ENCODE measurements around the gene TRIM10. TPM values are rescaled to one million over a fixed set of nuclear protein-coding genes. Genes with fewer than 3 reads are reported as not detected.

The TRIM10 gene
- total and polyA plus RNA-seq, 2 experiments from 2014 or later, result 0.31 TPM; not detected in 1

DNA sequence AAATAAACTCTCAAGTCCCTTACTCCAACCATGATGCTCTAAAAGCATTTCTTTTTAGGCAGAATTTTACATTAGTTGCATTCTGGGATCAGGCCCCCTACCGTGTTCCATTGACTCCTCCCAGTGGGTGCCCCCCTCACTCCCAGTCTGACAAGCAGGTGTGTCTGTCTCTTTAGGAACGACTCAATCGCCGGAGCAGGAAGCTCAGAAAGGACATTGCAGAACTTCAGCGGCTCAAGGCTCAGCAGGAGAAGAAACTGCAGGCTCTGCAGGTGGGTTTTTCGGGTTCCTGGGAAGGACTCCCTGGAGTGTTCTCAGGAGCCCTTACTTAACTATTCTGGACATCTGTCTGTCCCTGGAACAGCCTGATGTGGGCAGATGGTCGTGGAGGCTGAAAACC, 15.2 kb downstream of the TRIM10 start (continued):
- no peak for TF ChIP-seq ZNF462 (CRISPR knock-in tag; IDR thresholded peaks at IDR 0.05)

- Histone ChIP-seq H3K9me2 (ENCODE audit: insufficient read depth) (no peaks in the 10 kb centered on the region), H3K4me2 (no peak overlapping the region), H3F3A (replicated peaks; ENCODE audit: low read depth) (no peaks in the 10 kb centered on the region), H3K27me3 (ENCODE audit: insufficient read depth) (no peaks in the 10 kb centered on the region), H2AFZ (0 out of 2 replicates have a peak overlapping the region, but pooled peaks have one; percentile 32), H3K79me2 (replicated peaks; ENCODE audit: insufficient read depth) (no peaks in the 10 kb centered on the region), H3K4me3 (no peak overlapping the region), H3K27ac (ENCODE audit: low read depth) (no peak overlapping the region), H4K20me1 (replicated peaks; ENCODE audit: insufficient read depth) (no peaks in the 10 kb centered on the region), H3K4me1 (ENCODE audit: insufficient read depth) (no peaks in the 10 kb centered on the region), H3K36me3 (ENCODE audit: insufficient read depth) (no peaks in the 10 kb centered on the region)
- Mint-ChIP-seq H3K36me3 (ENCODE audit: low read depth) (no peaks in the 10 kb centered on the region), H3K9me3 (no peaks in the 10 kb centered on the region), H3K4me1 (peaks cover 5% of the 10 kb centered on the region), H3K4me3 (no peak overlapping the region), H3K27me3 (ENCODE audit: insufficient read depth, low read depth, poor library complexity) (no peaks in the 10 kb centered on the region), H3K27ac (no peak overlapping the region)
- DNase-seq (ENCODE audit: low spot score) (no peak), ATAC-seq (no peak)
- TF ChIP-seq, protein P1, sequence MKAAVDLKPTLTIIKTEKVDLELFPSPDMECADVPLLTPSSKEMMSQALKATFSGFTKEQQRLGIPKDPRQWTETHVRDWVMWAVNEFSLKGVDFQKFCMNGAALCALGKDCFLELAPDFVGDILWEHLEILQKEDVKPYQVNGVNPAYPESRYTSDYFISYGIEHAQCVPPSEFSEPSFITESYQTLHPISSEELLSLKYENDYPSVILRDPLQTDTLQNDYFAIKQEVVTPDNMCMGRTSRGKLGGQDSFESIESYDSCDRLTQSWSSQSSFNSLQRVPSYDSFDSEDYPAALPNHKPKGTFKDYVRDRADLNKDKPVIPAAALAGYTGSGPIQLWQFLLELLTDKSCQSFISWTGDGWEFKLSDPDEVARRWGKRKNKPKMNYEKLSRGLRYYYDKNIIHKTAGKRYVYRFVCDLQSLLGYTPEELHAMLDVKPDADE (IDR thresholded peaks at IDR 0.05), result no peak
- no peak for TF ChIP-seq ZNF331 (CRISPR knock-in tag; IDR thresholded peaks at IDR 0.05; ENCODE audit: low read depth)
- no peak for TF ChIP-seq CREB1 (CRISPR knock-in tag; IDR thresholded peaks at IDR 0.05; ENCODE audit: low read depth)
- no peak for TF ChIP-seq NANOG (IDR thresholded peaks at IDR 0.05; ENCODE audit: borderline replicate concordance)
- TF ChIP-seq, protein P2, sequence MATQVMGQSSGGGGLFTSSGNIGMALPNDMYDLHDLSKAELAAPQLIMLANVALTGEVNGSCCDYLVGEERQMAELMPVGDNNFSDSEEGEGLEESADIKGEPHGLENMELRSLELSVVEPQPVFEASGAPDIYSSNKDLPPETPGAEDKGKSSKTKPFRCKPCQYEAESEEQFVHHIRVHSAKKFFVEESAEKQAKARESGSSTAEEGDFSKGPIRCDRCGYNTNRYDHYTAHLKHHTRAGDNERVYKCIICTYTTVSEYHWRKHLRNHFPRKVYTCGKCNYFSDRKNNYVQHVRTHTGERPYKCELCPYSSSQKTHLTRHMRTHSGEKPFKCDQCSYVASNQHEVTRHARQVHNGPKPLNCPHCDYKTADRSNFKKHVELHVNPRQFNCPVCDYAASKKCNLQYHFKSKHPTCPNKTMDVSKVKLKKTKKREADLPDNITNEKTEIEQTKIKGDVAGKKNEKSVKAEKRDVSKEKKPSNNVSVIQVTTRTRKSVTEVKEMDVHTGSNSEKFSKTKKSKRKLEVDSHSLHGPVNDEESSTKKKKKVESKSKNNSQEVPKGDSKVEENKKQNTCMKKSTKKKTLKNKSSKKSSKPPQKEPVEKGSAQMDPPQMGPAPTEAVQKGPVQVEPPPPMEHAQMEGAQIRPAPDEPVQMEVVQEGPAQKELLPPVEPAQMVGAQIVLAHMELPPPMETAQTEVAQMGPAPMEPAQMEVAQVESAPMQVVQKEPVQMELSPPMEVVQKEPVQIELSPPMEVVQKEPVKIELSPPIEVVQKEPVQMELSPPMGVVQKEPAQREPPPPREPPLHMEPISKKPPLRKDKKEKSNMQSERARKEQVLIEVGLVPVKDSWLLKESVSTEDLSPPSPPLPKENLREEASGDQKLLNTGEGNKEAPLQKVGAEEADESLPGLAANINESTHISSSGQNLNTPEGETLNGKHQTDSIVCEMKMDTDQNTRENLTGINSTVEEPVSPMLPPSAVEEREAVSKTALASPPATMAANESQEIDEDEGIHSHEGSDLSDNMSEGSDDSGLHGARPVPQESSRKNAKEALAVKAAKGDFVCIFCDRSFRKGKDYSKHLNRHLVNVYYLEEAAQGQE (IDR thresholded peaks at IDR 0.05; ENCODE audit: unreplicated experiment), result no peak
- no peak for TF ChIP-seq POLR2AphosphoS5 (IDR thresholded peaks at IDR 0.05; ENCODE audit: low read depth)
- TF ChIP-seq JUNB (IDR thresholded peaks at IDR 0.05; ENCODE audit: unreplicated experiment), result no peak
Measured at GRCh38 chr6:30144811-30145210, 16.2 kb downstream of the TRIM10 start.

Measured in GM23338 (cell line).